B cell (primary cell): ENCODE data around the gene CCL23.

Experiments used
- CTCF ChIP-seq: fragments of 200-600 bp; IDR thresholded peaks from one replicate; pipeline ENCODE4 v1.8.0; 2022; ENCODE audit warnings: antibody characterized with exemption, mild to moderate bottlenecking
- EZH2 ChIP-seq: IDR thresholded peaks from 2 replicates; pipeline ENCODE4 v1.6.1; 2012; ENCODE audit warnings: borderline replicate concordance, low read depth, mild to moderate bottlenecking, moderate library complexity, low read length; ENCODE audit not compliant: insufficient read depth, poor library complexity, severe bottlenecking

GRCh38 chr17:35998018-35998545 is 19.7 kb downstream of the CCL23 start:
- TF ChIP-seq CTCF (no peak), EZH2 (no peak)
